K562 (cell line): Measurements from ENCODE around the gene ZSCAN21. TPM values are rescaled to one million over a fixed set of nuclear protein-coding genes. Genes with fewer than 3 reads are reported as not detected.
A peak's percentile ranks its signal among the peaks of the same experiment; 100 is the strongest.

ENCODE experiments used
- ATAC-seq: fragments of 200-7000 bp; cut with Tn5 transposase; 3 replicates; pipeline ENCODE4 v1.9.1; 2020; ENCODE audit warnings: moderate library complexity
- BruUV-seq: library from RNA; stranded (reverse); fragments of 400-500 nt; replicated peaks from 2 replicates; lab custom pipeline; 2021; lab: Mats Ljungman, UMichigan
- CTCF ChIA-PET: fragments of 300-600 bp; formaldehyde crosslinking; extraction: SDS; loops from one replicate; lab custom pipeline; 2021; ENCODE audit warnings: low intra/inter-chr PET ratio; lab: Yijun Ruan, JAX
- POLR2A ChIA-PET: fragments of 300-600, 350-650 bp; sonication (Branson Sonifier 250); formaldehyde crosslinking; extraction: SDS; loops from one replicate; lab custom pipeline; 2021; ENCODE audit warnings: antibody characterized with exemption, inconsistent platforms; lab: Yijun Ruan, JAX
- DNase-seq, 4 experiments: peaks; one replicate each; pipeline versions ENCODE4 v3.0.0 to v3.0.0-alpha.2; 2011 to 2018; ENCODE audit warnings: low spot score in 3 of 4, mixed read lengths in 3 of 4; ENCODE audit errors: extremely low read depth in 1 of 4
- FAIRE-seq: peaks from 2 replicates; lab custom pipeline; 2011; peaks lifted over from hg19 to GRCh38; lab: Jason Lieb, UNC
- H2AFZ ChIP-seq: 2 replicates; pipeline ENCODE4 v1.6.0; 2011; ENCODE audit warnings: low read depth, low read length, control low read depth, inconsistent platforms
- H3K27ac ChIP-seq: fragments of 200-600 bp; 3 replicates; pipeline ENCODE4 v1.8.0; 2011; ENCODE audit warnings: low read depth, mild to moderate bottlenecking, control low read depth, inconsistent platforms, low read length, moderate library complexity, mixed read lengths; ENCODE audit errors: extremely low read depth
- H3K27me3 ChIP-seq, 2 experiments: fragments of 300-600 bp in 1 of 2; 2 replicates in 1 of 2; 3 replicates in 1 of 2; pipeline versions ENCODE4 v1.6.0 to v1.8.0; 2011; ENCODE audit warnings: inconsistent platforms in 2 of 2, low read length in 2 of 2, mild to moderate bottlenecking in 1 of 2, mixed read lengths in 1 of 2, moderate library complexity in 1 of 2; ENCODE audit not compliant: control insufficient read depth in 2 of 2, insufficient read depth in 2 of 2
- H3K36me3 ChIP-seq: fragments of 300-600 bp; 3 replicates; pipeline ENCODE4 v1.8.0; 2011; ENCODE audit warnings: mild to moderate bottlenecking, low read length, inconsistent platforms; ENCODE audit not compliant: control insufficient read depth, insufficient read depth
- H3K4me1 ChIP-seq, 2 experiments: fragments of 200-600 bp in 1 of 2; replicated peaks in 1 of 2; 2 replicates in 1 of 2; 3 replicates in 1 of 2; pipeline versions ENCODE4 v1.5.1 to v1.8.0; 2011; ENCODE audit warnings: inconsistent platforms in 2 of 2, low read length in 2 of 2, mild to moderate bottlenecking in 1 of 2, mixed read lengths in 1 of 2, moderate library complexity in 1 of 2; ENCODE audit not compliant: control insufficient read depth in 2 of 2, insufficient read depth in 2 of 2
- H3K4me2 ChIP-seq: 2 replicates; pipeline ENCODE4 v1.6.1; 2011; ENCODE audit warnings: low read length, control low read depth, inconsistent platforms, mixed read lengths; ENCODE audit not compliant: insufficient read depth
- H3K4me3 ChIP-seq: fragments of 200-600 bp; sonication (generic), shearing (Covaris generic); 2 replicates; pipeline ENCODE4 v1.5.1; 2016; ENCODE audit warnings: control low read depth, inconsistent platforms
- H3K79me2 ChIP-seq: fragments of 200-600 bp; 3 replicates; pipeline ENCODE4 v1.8.0; 2011; ENCODE audit warnings: low read length, inconsistent platforms; ENCODE audit not compliant: control insufficient read depth, insufficient read depth
- H3K9ac ChIP-seq, 2 experiments: 2 replicates each; pipeline versions ENCODE4 v1.6.0 to v1.6.1; 2011; ENCODE audit warnings: low read depth in 2 of 2, low read length in 2 of 2, control low read depth in 1 of 2, inconsistent platforms in 1 of 2, mild to moderate bottlenecking in 1 of 2, mixed read lengths in 1 of 2; ENCODE audit not compliant: insufficient read depth in 1 of 2
- H3K9me1 ChIP-seq: one replicate; pipeline ENCODE4 v1.6.0; 2011; ENCODE audit warnings: inconsistent platforms, mild to moderate bottlenecking, low read length, moderate library complexity; ENCODE audit not compliant: control insufficient read depth, insufficient read depth
- H3K9me3 ChIP-seq: replicated peaks from 2 replicates; pipeline ENCODE4 v1.5.1; 2011; ENCODE audit warnings: low read depth, low read length, inconsistent platforms; ENCODE audit not compliant: control insufficient read depth, insufficient read depth
- H4K20me1 ChIP-seq: replicated peaks from 2 replicates; pipeline ENCODE4 v1.6.1; 2011; ENCODE audit warnings: low read length, inconsistent platforms, mixed read lengths; ENCODE audit not compliant: control insufficient read depth, insufficient read depth
- FOXA1 ChIP-seq: fragments of 450-650 bp; IDR thresholded peaks from 2 replicates; pipeline ENCODE4 v1.6.1; 2016; ENCODE audit warnings: mild to moderate bottlenecking, borderline replicate concordance
- MYBL2 ChIP-seq, 2 experiments: fragments of 450-650 bp in 1 of 2; sonication (generic) in 1 of 2; formaldehyde crosslinking in 1 of 2; IDR thresholded peaks; 2 replicates each; pipeline versions ENCODE4 v1.6.1 to v1.8.1; 2017 to 2022; ENCODE audit warnings: borderline replicate concordance in 1 of 2, inconsistent platforms in 1 of 2, low read depth in 1 of 2, mild to moderate bottlenecking in 1 of 2, missing genetic modification reagents in 1 of 2, moderate library complexity in 1 of 2
- POLR2G ChIP-seq: fragments of 200-400 bp; formaldehyde crosslinking; IDR thresholded peaks from 2 replicates; pipeline ENCODE4 v1.6.1; 2017; ENCODE audit warnings: low read depth, mild to moderate bottlenecking, antibody characterized with exemption, low read length, moderate library complexity
- RBFOX2 ChIP-seq: fragments of 200-400 bp; formaldehyde crosslinking; IDR thresholded peaks from 2 replicates; pipeline ENCODE4 v1.6.1; 2017; ENCODE audit warnings: low read depth, mild to moderate bottlenecking, low read length, moderate library complexity
- WGBS: fragments of 100-300 bp; shearing (Covaris generic); methylation state at CpG from one replicate; pipeline ENCODE4 v1.1.6; 2016; ENCODE audit warnings: low coverage, mixed read lengths; ENCODE audit not compliant: insufficient coverage; ENCODE audit errors: missing lambda C conversion rate; 5-methylcytosine and 5-hydroxymethylcytosine counted together
- in situ Hi-C: fragments of 300-500 bp; cut with MboI; formaldehyde crosslinking; loops from 4 replicates; pipeline ENCODE4 v1.15.0; 2018; ENCODE audit warnings: inconsistent platforms, mixed read lengths
- intact Hi-C: fragments of 100-400 bp; cut with micrococcal nuclease; formaldehyde crosslinking; loops from 2 replicates; pipeline ENCODE4 v1.14.2; 2022
- polyA plus RNA-seq, 8 experiments: library from polyadenylated mRNA; depleted of rRNA in 4 of 8; stranded (reverse) in 5 of 8; unstranded in 3 of 8; fragments of >200 nt; fragmentation: Nextera tagmentation in 2 of 8; fragmentation: Illumina TruSeq in 1 of 8; extraction: Ambion mirVana in 2 of 8; extraction: Trizol in 1 of 8; gene quantifications; 2 replicates each; pipeline versions ENCODE4 v1.2.1 to v1.2.3, GENCODE V29; 2011 to 2014; ENCODE audit warnings: inconsistent platforms in 1 of 8, missing spikeins in 1 of 8
- total RNA-seq, 7 experiments: library from RNA; depleted of rRNA in 6 of 7; stranded (reverse); fragments of >200 nt in 6 of 7; fragmentation: Illumina TruSeq in 2 of 7; extraction: Trizol in 2 of 7; gene quantifications; 2 replicates each; pipeline versions ENCODE4 v1.2.1 to v1.2.3, GENCODE V29; 2011 to 2021; ENCODE audit warnings: low replicate concordance in 1 of 7
- TF ChIP-seq, protein P1 (sequence below): fragments of 450-650 bp; formaldehyde crosslinking; conservative IDR thresholded peaks from 2 replicates; pipeline ENCODE4 v1.4.0; 2022; ENCODE audit warnings: mild to moderate bottlenecking, missing genetic modification characterization

Gene ZSCAN21
- total and polyA plus RNA-seq, 9 of the 15 experiments (the other 6 are each of a cell fraction or from before 2014, with no cell fraction given) = 5.9 to 15.5 (median 13.2) TPM

DNA sequence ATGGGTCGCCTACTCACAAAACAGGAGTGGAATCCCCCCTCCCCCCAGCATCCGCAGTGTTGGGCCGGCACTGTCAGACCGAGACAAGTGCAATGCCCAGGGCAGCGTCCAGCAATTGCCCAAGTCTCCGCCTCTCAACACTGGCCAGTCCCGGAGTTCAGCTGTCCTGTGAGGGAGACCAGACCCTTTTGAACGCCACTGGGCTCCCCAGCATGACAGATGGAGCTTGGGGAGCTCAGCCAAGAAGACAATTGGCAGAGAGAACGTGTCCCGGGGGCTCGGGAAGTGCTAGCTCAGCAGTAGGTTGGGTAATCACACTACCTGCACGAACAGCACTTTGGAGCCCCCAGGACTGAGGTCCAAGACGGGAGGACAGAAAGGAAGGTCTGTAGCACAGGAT is 43.9 kb downstream of the ZSCAN21 start:
- in situ Hi-C loops = no loop called here
- Histone ChIP-seq H3K27ac (no peak overlapping the region; the same call in 2 of the 3 replicates), H3K27me3 (no peaks in the 10 kb centered on the region), H3K4me3 (no peak overlapping the region), H3K9me1 (no peaks in the 10 kb centered on the region), H3K4me1 (peaks cover 11 to 22% of the 10 kb centered on the region in 2 experiments), H3K9ac (peak overlapping the region in 1 of 2 experiments; percentile 61; a peak in 2 of 4 replicates), H3K9me3 (no peaks in the 10 kb centered on the region), H3K36me3 (peaks cover 87% of the 10 kb centered on the region), H4K20me1 (peaks cover 40% of the 10 kb centered on the region), H3K4me2 (no peak overlapping the region), H3K79me2 (peaks cover 41% of the 10 kb centered on the region), H2AFZ (no peak overlapping the region)
- no TSS peak for BruUV-seq
- DNase-seq = no peak
- intact Hi-C loops = no loop called here
- FAIRE-seq = no peak
- TF ChIP-seq POLR2G (peak; percentile 71), MYBL2 (IDR thresholded peaks at IDR 0.05; ENCODE audit: low read depth) (no peak), MYBL2 (CRISPR knock-in tag; IDR thresholded peaks at IDR 0.05; ENCODE audit: borderline replicate concordance) (no peak), RBFOX2 (peak; percentile 75)
- WGBS = 81% methylated on average over 13 of the region's 13 CpGs
- CTCF ChIA-PET = no interaction called here
- POLR2A ChIA-PET = interaction anchor here (0.5 to 7.9 kb wide), 5 partner anchors 7 to 629 kb away, joined by 3 to 115 read pairs (median 10); partner anchors contain the start of genes AP4M1 and MCM7
- ATAC-seq = 0 out of 3 replicates have a peak, but pooled peaks have one; percentile 0

DNA sequence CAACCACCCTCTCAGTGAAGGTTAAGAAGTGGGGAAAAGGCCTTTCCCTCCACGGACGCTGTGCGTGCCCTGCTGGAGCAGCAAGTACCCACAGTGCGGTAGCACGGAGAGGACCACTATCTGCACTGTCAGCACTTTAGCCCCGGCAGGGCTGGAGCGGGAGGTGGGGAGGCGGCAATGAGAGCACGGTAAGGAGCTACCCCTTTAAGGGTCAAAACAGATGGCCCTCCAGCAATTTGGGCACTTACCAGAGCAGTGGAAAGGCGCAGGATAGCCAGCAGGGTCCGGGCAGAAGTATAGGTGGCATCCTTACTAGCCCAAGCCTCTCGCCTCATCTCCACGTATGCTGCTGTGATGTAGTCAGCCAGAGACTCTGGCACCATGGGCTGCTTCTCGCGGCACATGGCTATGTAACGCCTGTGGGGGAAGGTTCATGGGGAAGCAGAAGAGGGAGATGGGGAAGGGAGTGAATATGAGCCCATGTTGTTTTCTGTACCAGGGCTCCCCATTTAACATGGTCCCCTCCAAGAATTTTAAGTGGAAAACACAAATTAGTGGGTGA is 44.4 kb downstream of the ZSCAN21 start:
- ChIA-PET CTCF (no interaction called here), POLR2A (interaction anchor here (0.5 to 7.9 kb wide), 5 partner anchors 7 to 629 kb away, joined by 3 to 115 read pairs (median 6); partner anchors contain the start of genes AP4M1 and MCM7)
- in situ Hi-C loops (no loop called here), intact Hi-C loops (no loop called here)
- FAIRE-seq = no peak
- Histone ChIP-seq H3K4me1 (peaks cover 9 to 18% of the 10 kb centered on the region in 2 experiments), H3K27me3 (no peaks in the 10 kb centered on the region), H3K4me3 (no peak overlapping the region), H3K36me3 (peaks cover 92% of the 10 kb centered on the region), H4K20me1 (peaks cover 45% of the 10 kb centered on the region), H3K79me2 (peaks cover 42% of the 10 kb centered on the region), H3K9me1 (peaks cover 3% of the 10 kb centered on the region), H3K27ac (no peak overlapping the region; the same call in 2 of the 3 replicates), H3K9ac (peak overlapping the region in 1 of 2 experiments; percentile 50; a peak in 1 of 4 replicates), H3K9me3 (no peaks in the 10 kb centered on the region), H3K4me2 (no peak overlapping the region), H2AFZ (no peak overlapping the region)
- peak; percentile 2; the same call in 2 of the 3 replicates for ATAC-seq
- no TSS peak for BruUV-seq
- no peak for DNase-seq
- WGBS = 86% methylated on average over 16 of the region's 16 CpGs
- TF ChIP-seq, protein P1, sequence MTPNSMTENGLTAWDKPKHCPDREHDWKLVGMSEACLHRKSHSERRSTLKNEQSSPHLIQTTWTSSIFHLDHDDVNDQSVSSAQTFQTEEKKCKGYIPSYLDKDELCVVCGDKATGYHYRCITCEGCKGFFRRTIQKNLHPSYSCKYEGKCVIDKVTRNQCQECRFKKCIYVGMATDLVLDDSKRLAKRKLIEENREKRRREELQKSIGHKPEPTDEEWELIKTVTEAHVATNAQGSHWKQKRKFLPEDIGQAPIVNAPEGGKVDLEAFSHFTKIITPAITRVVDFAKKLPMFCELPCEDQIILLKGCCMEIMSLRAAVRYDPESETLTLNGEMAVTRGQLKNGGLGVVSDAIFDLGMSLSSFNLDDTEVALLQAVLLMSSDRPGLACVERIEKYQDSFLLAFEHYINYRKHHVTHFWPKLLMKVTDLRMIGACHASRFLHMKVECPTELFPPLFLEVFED (CRISPR knock-in tag) = 0 out of 2 replicates have a peak, but pooled peaks have one; percentile 4
- no peak for TF ChIP-seq FOXA1
